ENCODE data around the gene ZNF8. TPM values are rescaled to one million over a fixed set of nuclear protein-coding genes. Genes with fewer than 3 reads are reported as not detected.

The ZNF8 gene
- total and polyA plus RNA-seq, 2 of the 4 experiments (the other 2 are of a cell fraction): 2.1 to 3.9 TPM

- TF ChIP-seq BHLHE40 (IDR thresholded peaks at IDR 0.05; ENCODE audit: low read depth, low read length): no peak
- peak; percentile 30; the same call in 1 of the 2 replicates for TF ChIP-seq MXI1 (IDR thresholded peaks at IDR 0.05; ENCODE audit: borderline replicate concordance, low read depth, low read length)
- peak; percentile 16 for TF ChIP-seq RAD21 (IDR thresholded peaks at IDR 0.05; ENCODE audit: low read length)
Observed at GRCh38 chr19:58278541-58279041, at the start of gene ZNF8 (continued).

- peak overlapping the region; percentile 76; the same call in 1 of the 2 replicates for H3K27ac ChIP-seq (ENCODE audit: insufficient read depth, low read length)
- POLR2A ChIA-PET (ENCODE audit: unreplicated experiment): interaction anchor here (0.5 kb wide), 1 partner anchor 12 kb away, joined by 3 read pairs; no protein-coding TSS in a partner anchor
- BruUV-seq (replicated peaks): no TSS peak
Observed at GRCh38 chr19:58229255-58229639, 49.5 kb upstream of the ZNF8 start.

More at GRCh38 chr19:58229255-58229639, 49.5 kb upstream of the ZNF8 start:
- intact Hi-C loops (cut with micrococcal nuclease): no loop called here
- Histone ChIP-seq H3K14ac (replicated peaks; ENCODE audit: low read depth, low read length) (peak overlapping the region; percentile 60; the same call in 1 of the 2 replicates), H3K9me3 (ENCODE audit: control insufficient read depth, insufficient read depth, low read length) (peaks cover 40% of the 10 kb centered on the region), H3K4ac (ENCODE audit: low read depth, low read length) (peak overlapping the region; percentile 76), H4K91ac (ENCODE audit: insufficient read depth, low read depth, low read length) (no peak overlapping the region; the same call in 1 of the 2 replicates), H3K79me1 (ENCODE audit: low read depth in 1 of 2, low read length in 2 of 2) (peaks cover 27 to 38% of the 10 kb centered on the region in 2 experiments), H4K8ac (ENCODE audit: low read depth in 2 of 2, low read length in 2 of 2) (peak overlapping the region; percentile 91 to 92), H3K9ac (ENCODE audit: low read depth, low read length) (peak overlapping the region; percentile 71), H2AK5ac (ENCODE audit: low read depth, low read length) (no peak overlapping the region), H2BK5ac (ENCODE audit: low read depth, low read length, poor library complexity, severe bottlenecking) (peak overlapping the region; percentile 57), H4K20me1 (ENCODE audit: insufficient read depth, low read length) (no peaks in the 10 kb centered on the region), H3K4me3 (ENCODE audit: insufficient read depth, low read depth, low read length) (peak overlapping the region; percentile 73), H3K4me2 (ENCODE audit: low read depth, low read length) (peak overlapping the region; percentile 95), H3K18ac (ENCODE audit: low read depth, low read length) (no peak overlapping the region), H3K36me3 (ENCODE audit: control insufficient read depth, insufficient read depth, low read length) (peaks cover 36% of the 10 kb centered on the region), H3K4me1 (ENCODE audit: control insufficient read depth, insufficient read depth, low read length) (peaks cover 5% of the 10 kb centered on the region), H2BK120ac (ENCODE audit: low read depth, low read length) (no peak overlapping the region), H4K5ac (ENCODE audit: low read depth, low read length) (peak overlapping the region; percentile 87), H3K56ac (ENCODE audit: extremely low read depth, insufficient read depth, low read length) (no peak overlapping the region), H2AFZ (replicated peaks; ENCODE audit: low read length, poor library complexity) (peak overlapping the region; percentile 93), H3K23ac (ENCODE audit: low read depth, low read length) (no peak overlapping the region), H2BK15ac (ENCODE audit: low read depth, low read length) (no peak overlapping the region), H2BK20ac (ENCODE audit: low read depth, low read length) (no peak overlapping the region), H3K9me1 (ENCODE audit: insufficient read depth, low read length) (peaks cover 6% of the 10 kb centered on the region; the same call in 1 of the 2 replicates), H2AK9ac (replicated peaks; ENCODE audit: low read depth, low read length, poor library complexity) (peak overlapping the region; percentile 94), H3K27me3 (ENCODE audit: control insufficient read depth, insufficient read depth, low read length) (no peaks in the 10 kb centered on the region)
- WGBS, 2 experiments (ENCODE audit: extremely low coverage in 2 of 2, insufficient read length in 1 of 2): 13% methylated on average over 3 of the region's 13 CpGs; no CpG with 5 or more reads in 1 of the 2 experiments
- in situ Hi-C loops (cut with MboI; ENCODE audit: low sequenced_read_pairs): no loop called here
- CTCF ChIA-PET: no interaction called here
- TF ChIP-seq ELK1 (IDR thresholded peaks at IDR 0.05; ENCODE audit: borderline replicate concordance, low read depth, low read length): no peak
- no peak for TF ChIP-seq FOS (IDR thresholded peaks at IDR 0.05; ENCODE audit: low read depth, low read length)
- TF ChIP-seq MXI1 (IDR thresholded peaks at IDR 0.05; ENCODE audit: borderline replicate concordance, low read depth, low read length): no peak
- no peak for TF ChIP-seq BHLHE40 (IDR thresholded peaks at IDR 0.05; ENCODE audit: low read depth, low read length)
- TF ChIP-seq CTCF (conservative IDR thresholded peaks at IDR 0.05; ENCODE audit: low read depth, low read length): peak; percentile 33; the same call in 1 of the 2 replicates
- DNase-seq (peak; percentile 12), ATAC-seq (ENCODE audit: low read depth) (peak; percentile 19)
- dilution Hi-C loops (cut with HindIII; ENCODE audit: low sequenced_read_pairs, unreplicated experiment): no loop called here
